Pancreas (tissue), 10 donors: Measurements from ENCODE around the gene DSCAM. TPM values are rescaled to one million over a fixed set of nuclear protein-coding genes. Genes with fewer than 3 reads are reported as not detected.

Source experiments
- ATAC-seq, 4 donors: fragments of 200-7000 bp; cut with Tn5 transposase; one replicate each; pipeline versions ENCODE4 v1.8.0 to v1.9.1; 2020; ENCODE audit warnings: mild to moderate bottlenecking in 4 of 4, moderate library complexity in 4 of 4
- DNase-seq, 6 donors: peaks; one replicate each; pipeline ENCODE4 v3.0.0-alpha.2; 2020
- FAIRE-seq: peaks from 2 replicates; lab custom pipeline; 2012; peaks lifted over from hg19 to GRCh38; lab: Jason Lieb, UNC
- H3K27ac ChIP-seq, 4 donors: fragments of 200-600 bp; sonication (generic); 1 replicate in 3 of 4; 2 replicates in 1 of 4; pipeline versions ENCODE4 v1.5.0 to v1.8.0; 2020
- H3K27me3 ChIP-seq, 4 donors: fragments of 200-600 bp; one replicate each; pipeline ENCODE4 v1.8.0; 2021
- H3K36me3 ChIP-seq, 3 donors: fragments of 200-600 bp; sonication (generic) in 1 of 3; one replicate each; pipeline versions ENCODE4 v1.5.0 to v1.8.0; 2020 to 2021
- H3K4me1 ChIP-seq, 3 donors: fragments of 200-600 bp; one replicate each; pipeline ENCODE4 v1.8.0; 2021
- H3K4me3 ChIP-seq, 4 donors: fragments of 200-600 bp; sonication (generic) in 2 of 4; one replicate each; pipeline versions ENCODE4 v1.5.0 to v1.8.0; 2020 to 2021
- H3K9me3 ChIP-seq, 4 donors: fragments of 200-600 bp; one replicate each; pipeline ENCODE4 v1.8.0; 2021
- WGBS, 2 donors: extraction: QIAGEN DNeasy Blood & Tissue Kit; methylation state at CpG; one replicate each; pipeline ENCODE4 v1.1.7; 2013; 5-methylcytosine and 5-hydroxymethylcytosine counted together
- intact Hi-C, 3 donors: fragments of 100-400 bp; cut with DNase I; formaldehyde crosslinking; loops; one replicate each; pipeline versions ENCODE4 v1.11.1 to v1.14.2; 2022
- polyA plus RNA-seq, 2 donors: library from polyadenylated mRNA; stranded (reverse); fragments of 200-250 nt; gene quantifications; one replicate each; pipeline ENCODE4 v1.2.3, GENCODE V29; 2013
- total RNA-seq, 6 donors: library from RNA; stranded (reverse); fragmentation: NEBNext Ultra II Directional in 4 of 6; extraction: Animal tissue kit (Norgen Biotek cat#: 25700) in 4 of 6; gene quantifications; one replicate each; pipeline versions ENCODE4 v1.2.1 to v1.2.4, GENCODE V29; 2021 to 2023
- TF ChIP-seq, protein P1 (sequence below), 4 donors: fragments of 200-600 bp; sonication (generic) in 3 of 4; IDR thresholded peaks; one replicate each; pipeline versions ENCODE4 v1.5.0 to v1.8.0; 2021; ENCODE audit warnings: antibody characterized with exemption in 4 of 4
- donor health status: healthy with polysubstance abuse.
- donor health status: DM: no; HTN: no; CAD: no; lungs with moderate emphysema.
- donor health status: DM: no; HTN: no; CAD: no.
- donor health status: control.
- donor health status: control.
- donor health status: Bipolar disorder and iron deficiency.
- donor health status: DM: yes; HTN: yes; CAD: no.
- donor health status: DM: no; HTN: no; CAD: no.
- donor health status: DM: no; HTN: no; CAD: no.
- donor health status: DM: yes; HTN: yes; CAD: no.

The DSCAM gene
- total and polyA plus RNA-seq, 8 donors, result 0.05 to 0.77 (median 0.14) TPM

DNA sequence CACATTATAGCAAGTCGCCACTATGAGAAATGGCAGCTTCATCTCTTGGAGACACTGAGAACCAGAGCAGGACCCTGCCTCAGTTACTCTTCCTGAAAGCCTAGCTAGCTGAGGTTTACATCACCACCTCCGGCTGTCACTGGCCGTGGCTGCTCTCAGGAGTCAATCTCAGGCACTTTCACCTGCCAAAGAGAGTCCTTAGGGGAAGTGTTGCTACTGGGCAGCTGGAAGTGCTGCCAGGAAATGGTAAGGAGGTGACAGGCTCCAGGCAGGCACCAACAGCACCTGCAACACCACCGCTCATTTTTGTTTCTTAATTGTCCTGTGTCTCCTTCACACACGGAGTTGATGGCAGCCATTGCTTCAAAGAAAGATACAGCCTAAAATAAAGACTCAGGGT lies 92.5 kb downstream of the DSCAM start:
- WGBS, 2 donors, result 57 to 64% methylated on average over 5 of the region's 5 CpGs
- DNase-seq (no peak), ATAC-seq (no peak), FAIRE-seq (no peak)
- H3K9me3 ChIP-seq, result no peaks in the 10 kb centered on the region
- intact Hi-C loops, result no loop called here
- H3K36me3 ChIP-seq, result no peaks in the 10 kb centered on the region
- no peak overlapping the region for H3K27ac ChIP-seq
- H3K4me3 ChIP-seq, result no peak overlapping the region
- TF ChIP-seq, protein P1, sequence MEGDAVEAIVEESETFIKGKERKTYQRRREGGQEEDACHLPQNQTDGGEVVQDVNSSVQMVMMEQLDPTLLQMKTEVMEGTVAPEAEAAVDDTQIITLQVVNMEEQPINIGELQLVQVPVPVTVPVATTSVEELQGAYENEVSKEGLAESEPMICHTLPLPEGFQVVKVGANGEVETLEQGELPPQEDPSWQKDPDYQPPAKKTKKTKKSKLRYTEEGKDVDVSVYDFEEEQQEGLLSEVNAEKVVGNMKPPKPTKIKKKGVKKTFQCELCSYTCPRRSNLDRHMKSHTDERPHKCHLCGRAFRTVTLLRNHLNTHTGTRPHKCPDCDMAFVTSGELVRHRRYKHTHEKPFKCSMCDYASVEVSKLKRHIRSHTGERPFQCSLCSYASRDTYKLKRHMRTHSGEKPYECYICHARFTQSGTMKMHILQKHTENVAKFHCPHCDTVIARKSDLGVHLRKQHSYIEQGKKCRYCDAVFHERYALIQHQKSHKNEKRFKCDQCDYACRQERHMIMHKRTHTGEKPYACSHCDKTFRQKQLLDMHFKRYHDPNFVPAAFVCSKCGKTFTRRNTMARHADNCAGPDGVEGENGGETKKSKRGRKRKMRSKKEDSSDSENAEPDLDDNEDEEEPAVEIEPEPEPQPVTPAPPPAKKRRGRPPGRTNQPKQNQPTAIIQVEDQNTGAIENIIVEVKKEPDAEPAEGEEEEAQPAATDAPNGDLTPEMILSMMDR (IDR thresholded peaks at IDR 0.05), result no peak
- no peaks in the 10 kb centered on the region for H3K27me3 ChIP-seq
- H3K4me1 ChIP-seq, result no peaks in the 10 kb centered on the region

DNA sequence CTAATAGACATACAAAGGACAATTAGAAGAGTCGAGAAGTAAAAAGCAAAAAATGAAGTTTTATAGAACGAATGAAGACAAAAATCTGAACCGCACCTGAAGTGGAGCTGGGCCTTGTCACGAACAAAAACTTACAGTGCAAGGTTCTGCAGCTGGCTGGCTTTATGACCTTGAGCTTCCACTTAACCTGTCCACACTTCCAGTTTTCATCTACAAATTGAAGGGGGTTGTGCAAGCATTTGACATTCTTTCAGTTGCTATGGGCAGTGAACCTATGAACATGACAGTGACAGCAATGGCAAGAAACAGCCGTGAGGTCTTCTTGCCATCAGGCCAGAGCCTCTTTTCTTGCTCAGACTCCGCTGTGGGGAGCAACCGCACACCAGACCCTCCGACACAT lies 93.2 kb downstream of the DSCAM start:
- FAIRE-seq, result no peak
- ATAC-seq, result no peak
- Histone ChIP-seq H3K4me1 (no peaks in the 10 kb centered on the region), H3K4me3 (no peak overlapping the region), H3K27ac (no peak overlapping the region), H3K27me3 (no peaks in the 10 kb centered on the region), H3K36me3 (no peaks in the 10 kb centered on the region), H3K9me3 (no peaks in the 10 kb centered on the region)
- WGBS, 2 donors, result 75 to 79% methylated on average over 8 of the region's 8 CpGs
- TF ChIP-seq, protein P1 (IDR thresholded peaks at IDR 0.05), result no peak
- intact Hi-C loops, result no loop called here
- DNase-seq, result no peak

DNA sequence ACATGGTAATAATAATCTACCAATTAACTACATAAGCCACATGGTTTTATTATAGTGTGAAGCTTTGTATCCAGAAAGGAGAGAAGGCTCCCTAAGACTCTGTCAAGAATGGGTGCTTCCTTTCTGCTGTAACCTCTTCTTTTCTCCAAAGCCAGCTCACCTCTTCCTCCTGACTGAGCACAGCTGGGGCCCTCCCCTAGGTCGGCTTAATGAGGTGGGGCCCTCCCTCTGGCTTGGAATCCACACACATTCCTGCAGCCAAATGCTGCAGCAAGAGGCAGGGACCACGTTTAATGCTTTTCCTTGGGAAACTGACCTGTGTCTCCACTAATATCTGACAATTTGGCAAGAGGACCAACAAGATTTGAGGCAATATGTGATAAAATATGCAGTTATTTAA lies 94.8 kb downstream of the DSCAM start:
- intact Hi-C loops, result no loop called here
- WGBS, 2 donors, result 17 to 22% methylated on average over 2 of the region's 2 CpGs
- H3K9me3 ChIP-seq, result no peaks in the 10 kb centered on the region
- H3K27ac ChIP-seq, result no peak overlapping the region
- peaks cover 0 to 4% (median 0%) of the 10 kb centered on the region in 4 donors for H3K27me3 ChIP-seq
- DNase-seq (no peak), FAIRE-seq (no peak), ATAC-seq (no peak)
- no peak overlapping the region for H3K4me3 ChIP-seq
- H3K4me1 ChIP-seq, result no peaks in the 10 kb centered on the region
- TF ChIP-seq, protein P1 (IDR thresholded peaks at IDR 0.05), result no peak
- H3K36me3 ChIP-seq, result no peaks in the 10 kb centered on the region

DNA sequence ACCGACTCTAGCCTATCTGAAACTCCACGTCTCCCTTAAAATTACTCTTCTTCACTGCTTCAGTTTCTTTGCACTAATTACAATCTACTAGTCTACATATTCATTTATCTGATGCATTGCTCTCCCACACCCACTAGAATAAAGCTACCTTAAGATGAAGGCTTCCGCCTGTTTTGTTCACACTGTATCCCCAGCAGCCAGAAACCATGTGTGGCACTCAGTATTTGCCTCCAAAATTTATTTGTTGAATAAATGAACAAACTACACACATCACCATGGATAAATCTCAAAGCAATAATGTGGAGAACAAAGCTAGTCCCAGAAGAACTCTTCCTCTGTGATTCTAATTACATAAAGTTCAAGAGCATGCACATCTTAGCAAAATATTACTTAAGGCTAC lies 95.7 kb downstream of the DSCAM start:
- WGBS, 2 donors, result 67 to 84% methylated on average over 3 of the region's 3 CpGs
- intact Hi-C loops, result no loop called here
- no peak overlapping the region for H3K27ac ChIP-seq

DNA sequence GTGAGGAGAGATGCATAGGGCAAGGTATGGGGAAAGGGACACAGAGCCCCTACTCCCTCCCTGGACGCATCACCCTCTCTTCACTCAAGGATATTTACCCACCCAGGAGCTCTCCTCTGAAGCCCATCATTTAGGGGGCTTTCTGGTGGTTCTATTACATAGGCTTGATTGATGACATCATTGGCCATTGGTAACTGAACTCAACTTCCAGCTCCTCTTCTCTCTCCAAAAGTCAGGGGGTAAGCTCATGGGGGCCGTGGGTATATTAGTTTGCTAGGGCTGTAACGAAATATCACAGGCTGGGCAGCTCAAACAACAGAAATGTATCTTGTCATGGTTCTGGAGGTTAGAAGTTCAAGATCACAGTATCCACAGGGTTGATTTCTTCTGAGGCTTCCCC lies 110.8 kb downstream of the DSCAM start:
- no peaks in the 10 kb centered on the region for H3K27me3 ChIP-seq
- intact Hi-C loops, result no loop called here
- DNase-seq (no peak), FAIRE-seq (no peak), ATAC-seq (no peak)
- H3K4me1 ChIP-seq, result no peaks in the 10 kb centered on the region
- H3K9me3 ChIP-seq, result no peaks in the 10 kb centered on the region
- H3K27ac ChIP-seq, result no peak overlapping the region
- TF ChIP-seq, protein P1 (IDR thresholded peaks at IDR 0.05), result no peak
- no peak overlapping the region for H3K4me3 ChIP-seq
- no peaks in the 10 kb centered on the region for H3K36me3 ChIP-seq
- 40 to 62% methylated on average over 3 of the region's 3 CpGs for WGBS, 2 donors

More for the DNA sequence above, 95.7 kb downstream of the DSCAM start:
- DNase-seq (no peak), FAIRE-seq (no peak), ATAC-seq (no peak)
- Histone ChIP-seq H3K4me1 (no peaks in the 10 kb centered on the region), H3K9me3 (no peaks in the 10 kb centered on the region), H3K4me3 (no peak overlapping the region), H3K36me3 (no peaks in the 10 kb centered on the region), H3K27me3 (peaks cover 0 to 4% (median 0%) of the 10 kb centered on the region in 4 donors)
- TF ChIP-seq, protein P1 (IDR thresholded peaks at IDR 0.05), result no peak
